HG02798 (cell line): ENCODE data around the gene KDM4B.

Source experiments
- ATAC-seq: cut with Tn5 transposase; IDR thresholded peaks from one replicate; pipeline ENCODE4 v1.9.1; 2021; ENCODE audit warnings: mild to moderate bottlenecking; ENCODE audit not compliant: unreplicated experiment, poor library complexity

Gene KDM4B

DNA sequence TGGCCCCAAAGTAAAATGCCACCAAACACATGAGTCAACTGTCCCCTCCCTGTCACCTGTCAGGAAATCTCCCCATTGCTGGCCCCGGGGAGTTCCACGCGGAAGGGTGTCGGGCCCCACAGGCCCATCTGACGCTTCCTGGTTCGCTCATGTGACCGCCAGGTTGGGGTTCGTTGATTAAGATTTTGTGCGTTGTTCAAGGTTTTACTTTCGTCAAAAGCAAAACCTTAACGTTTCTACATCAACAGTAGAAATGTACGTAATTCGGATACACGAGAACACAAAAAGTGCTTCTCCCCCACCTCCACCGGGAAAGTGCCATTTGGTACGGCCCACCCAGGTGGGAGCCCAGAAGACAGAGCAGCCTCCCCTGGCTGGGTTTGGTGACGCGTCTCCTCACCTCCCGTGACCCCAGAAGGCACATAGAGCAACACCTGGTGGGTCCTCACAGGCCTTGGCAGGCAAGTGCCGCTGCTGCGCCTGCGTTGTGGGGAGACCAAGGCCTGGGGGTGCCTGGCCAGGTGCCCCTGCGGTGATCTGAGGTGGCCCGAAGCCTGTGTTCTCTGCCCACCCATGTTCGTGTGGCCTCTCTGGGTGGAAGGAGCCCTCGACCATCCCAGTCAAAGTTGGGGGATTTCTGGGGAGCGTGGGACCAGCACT, 161.6 kb downstream of the KDM4B start:
- peak; percentile 45 for ATAC-seq

DNA sequence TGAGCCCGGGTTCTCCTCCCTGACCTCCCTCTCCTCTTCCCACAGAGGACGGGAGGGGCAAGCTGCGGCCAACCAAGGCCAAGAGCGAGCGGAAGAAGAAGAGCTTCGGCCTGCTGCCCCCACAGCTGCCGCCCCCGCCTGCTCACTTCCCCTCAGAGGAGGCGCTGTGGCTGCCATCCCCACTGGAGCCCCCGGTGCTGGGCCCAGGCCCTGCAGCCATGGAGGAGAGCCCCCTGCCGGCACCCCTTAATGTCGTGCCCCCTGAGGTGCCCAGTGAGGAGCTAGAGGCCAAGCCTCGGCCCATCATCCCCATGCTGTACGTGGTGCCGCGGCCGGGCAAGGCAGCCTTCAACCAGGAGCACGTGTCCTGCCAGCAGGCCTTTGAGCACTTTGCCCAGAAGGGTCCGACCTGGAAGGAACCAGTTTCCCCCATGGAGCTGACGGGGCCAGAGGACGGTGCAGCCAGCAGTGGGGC, 162.2 kb downstream of the KDM4B start:
- ATAC-seq: peak; percentile 44

DNA sequence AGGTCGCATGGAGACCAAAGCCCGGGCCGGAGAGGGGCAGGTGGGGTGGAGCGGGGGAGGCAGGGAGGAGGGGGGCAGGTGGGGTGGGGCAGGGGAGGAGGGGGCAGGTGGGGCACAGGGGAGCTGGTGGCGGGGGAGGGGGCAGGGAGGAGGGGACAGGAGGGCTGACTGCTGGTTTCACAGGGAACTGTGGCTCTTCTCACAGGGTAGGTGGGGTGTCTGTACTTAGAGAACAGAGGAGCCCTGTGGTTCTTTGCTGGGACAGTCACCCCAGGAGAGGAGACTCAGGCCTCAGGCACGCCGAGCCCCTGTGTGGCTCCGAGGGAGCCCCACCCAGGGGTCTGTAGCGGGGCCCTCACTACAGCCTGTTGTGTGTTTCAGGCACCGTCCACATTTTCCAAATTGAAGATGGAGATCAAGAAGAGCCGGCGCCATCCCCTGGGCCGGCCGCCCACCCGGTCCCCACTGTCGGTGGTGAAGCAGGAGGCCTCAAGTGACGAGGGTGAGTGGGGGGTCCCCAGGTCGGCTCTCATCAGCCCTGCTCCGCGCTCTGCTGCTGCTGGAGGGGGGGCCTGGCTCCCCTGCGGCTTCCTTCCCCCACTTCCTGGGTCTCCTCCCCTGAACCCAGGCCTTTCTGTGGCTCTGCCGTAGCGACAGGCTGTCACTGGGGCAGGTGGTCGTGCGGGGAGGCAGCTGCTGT, 162.7 kb downstream of the KDM4B start:
- no peak for ATAC-seq

DNA sequence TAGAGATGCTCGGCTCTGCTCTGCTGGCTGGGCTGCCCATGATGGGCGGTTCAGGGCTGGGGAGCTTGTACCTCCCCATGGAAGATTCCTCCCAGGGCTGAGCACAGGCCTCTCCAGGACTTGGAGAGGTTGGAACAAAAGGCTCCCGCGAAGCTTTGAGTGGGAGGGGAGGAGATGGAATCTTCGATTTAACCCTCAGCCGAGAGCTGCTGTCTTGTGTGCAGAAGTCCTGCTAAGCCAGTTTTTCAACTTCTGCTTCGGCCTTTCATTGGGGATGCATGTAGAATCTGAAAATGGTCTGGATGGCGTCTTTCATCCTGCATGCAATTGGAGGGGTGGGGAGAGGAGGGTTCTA, 163.3 kb downstream of the KDM4B start:
- no peak for ATAC-seq

DNA sequence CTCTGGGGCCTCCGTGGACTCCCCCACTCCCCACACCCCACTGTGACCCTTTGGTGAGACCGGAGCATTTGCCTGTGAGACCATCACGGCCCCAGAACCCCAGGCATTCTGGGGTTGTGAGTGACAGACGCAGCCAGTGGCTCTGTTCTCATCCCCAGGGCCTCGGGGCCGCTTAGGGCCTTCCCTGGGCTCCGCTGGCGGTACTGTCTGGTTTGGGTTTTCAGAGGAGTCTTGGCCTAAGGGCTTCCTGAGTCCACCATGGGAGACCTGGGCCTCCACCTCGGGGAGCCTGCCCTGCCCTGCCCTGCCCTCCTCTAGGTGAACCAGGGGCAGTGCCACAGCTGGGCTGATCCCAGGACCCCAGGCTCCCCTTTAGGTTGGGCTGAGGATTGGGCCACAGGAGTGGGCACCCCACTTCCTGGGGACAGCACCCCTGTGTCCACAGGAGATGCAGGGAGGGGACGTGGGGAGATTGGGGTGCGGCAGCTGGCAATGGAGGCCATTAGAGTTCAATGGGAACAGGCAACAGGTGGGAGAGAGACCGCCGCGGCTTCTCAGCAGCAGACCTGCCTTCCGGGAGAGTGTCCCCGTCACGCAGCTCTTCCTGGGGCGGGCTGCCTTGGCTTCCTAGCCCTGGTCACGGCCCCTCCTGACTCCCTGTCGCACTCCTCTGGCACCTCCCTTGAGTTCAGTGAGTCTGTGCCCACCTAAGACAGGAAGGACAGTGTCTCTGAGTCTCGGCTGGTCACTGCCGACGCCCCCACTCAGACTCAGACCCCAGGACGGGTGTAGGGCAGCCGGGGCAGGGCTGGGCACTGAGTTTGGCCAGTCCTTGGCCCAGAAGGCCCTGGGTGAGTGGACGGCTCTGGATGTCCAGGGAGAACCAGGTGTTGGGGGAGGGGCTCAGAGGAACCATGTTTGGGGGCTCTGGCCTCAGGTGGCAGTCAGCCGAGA, 164.1 kb downstream of the KDM4B start:
- ATAC-seq: no peak

DNA sequence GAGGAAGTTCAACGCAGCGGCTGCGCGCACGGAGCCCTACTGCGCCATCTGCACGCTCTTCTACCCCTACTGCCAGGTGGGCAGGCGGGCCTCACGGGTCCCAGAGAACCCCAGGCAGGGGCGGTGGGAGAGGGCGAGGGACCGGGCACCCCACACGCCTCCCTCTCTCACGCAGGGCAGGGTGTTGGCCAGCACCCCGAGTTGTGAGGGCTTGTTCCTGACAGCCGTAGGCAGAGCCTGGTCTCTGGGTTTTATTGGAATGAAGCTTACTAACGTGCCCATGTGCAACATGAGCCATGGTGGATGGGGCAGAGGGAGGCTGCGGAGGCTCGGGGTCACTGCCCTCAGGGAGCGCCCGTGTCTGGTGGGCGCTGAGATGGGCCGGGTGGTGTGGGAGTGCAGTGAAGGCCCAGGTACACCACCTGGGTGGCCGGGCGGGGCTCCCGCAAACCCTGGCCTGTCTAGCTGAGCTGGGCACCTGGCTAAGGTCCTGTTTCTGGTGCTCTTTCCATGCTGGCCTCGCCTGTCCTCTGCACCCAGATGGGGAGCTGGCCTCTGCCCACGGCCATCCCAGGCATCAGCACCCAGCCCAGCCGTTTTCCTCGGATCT, 165.2 kb downstream of the KDM4B start:
- no peak for ATAC-seq

DNA sequence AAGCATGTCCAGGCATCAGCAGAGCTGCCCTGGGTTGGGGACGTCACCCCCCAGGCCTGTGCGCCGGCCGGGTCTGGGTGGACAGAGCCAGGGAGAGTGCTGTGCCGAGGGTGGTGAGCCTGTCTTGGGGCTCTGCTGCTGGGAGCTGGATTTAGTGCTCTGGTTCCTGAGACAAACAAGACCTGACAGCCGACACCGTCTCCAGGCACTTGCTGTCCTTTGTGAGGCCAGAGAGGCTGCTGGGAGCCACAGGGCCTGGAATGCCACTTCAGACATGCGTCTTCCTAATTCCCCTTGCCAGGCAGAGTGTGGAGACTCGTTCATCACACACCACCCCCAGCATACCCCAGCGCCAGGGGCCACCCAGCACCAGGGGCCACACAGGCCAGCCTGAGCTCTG, 165.8 kb downstream of the KDM4B start:
- ATAC-seq: no peak

DNA sequence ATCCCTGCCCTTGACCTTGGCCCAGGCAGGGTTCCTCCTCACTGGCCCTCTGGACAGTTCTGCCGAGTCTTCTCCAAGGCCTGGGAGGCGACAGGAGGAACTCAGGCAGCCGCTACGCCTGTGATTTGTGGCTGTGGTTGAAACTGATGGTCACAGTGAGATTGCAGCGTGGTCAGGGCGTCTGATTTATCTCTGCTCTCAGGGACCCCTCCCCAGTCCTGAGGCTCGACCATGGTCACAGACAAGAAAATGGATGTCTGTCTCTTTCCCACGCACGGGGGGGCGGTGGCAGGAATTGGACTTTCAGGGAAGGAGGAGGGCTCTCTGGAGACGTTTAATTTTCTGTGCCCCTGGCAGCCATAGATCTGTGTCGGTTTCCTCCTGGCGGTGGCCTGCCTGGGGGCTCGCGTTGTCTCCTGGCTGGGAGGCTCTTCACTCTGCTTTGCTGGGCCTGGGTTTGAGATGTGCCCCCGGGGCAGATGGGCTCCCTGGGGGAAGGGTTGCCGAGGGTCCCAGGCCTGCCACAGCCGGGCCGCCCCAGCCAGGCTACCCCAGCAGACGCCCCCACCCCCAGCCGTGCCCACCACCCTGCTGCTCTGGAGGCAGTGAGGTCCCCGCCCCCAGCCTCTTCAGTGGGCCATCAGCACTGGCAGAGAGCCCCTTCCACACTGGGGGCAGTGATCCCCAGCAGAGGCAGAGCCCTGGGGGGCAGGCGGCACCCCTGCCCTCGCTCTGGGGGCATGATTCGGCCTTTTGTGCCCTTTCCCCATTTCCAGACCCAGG, 167.4 kb downstream of the KDM4B start:
- no peak for ATAC-seq

DNA sequence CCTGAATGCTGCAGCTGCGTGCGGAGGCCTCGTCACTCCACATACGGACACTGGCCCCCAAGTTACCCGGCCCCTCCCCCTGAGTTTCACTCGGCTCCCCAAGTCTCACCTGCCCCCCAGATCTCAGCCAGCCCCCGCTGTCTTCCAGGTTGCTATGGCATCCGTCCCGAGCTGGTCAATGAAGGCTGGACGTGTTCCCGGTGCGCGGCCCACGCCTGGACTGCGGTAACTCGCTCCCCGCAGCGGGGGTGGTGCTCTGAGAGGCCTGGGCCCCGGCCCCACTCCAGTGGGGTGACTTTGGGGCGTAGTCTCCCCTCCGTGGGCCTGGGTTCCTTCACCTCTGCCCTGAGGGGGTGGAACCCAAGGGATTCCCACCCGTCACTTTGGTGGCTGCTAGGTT, 168.2 kb downstream of the KDM4B start:
- no peak for ATAC-seq

DNA sequence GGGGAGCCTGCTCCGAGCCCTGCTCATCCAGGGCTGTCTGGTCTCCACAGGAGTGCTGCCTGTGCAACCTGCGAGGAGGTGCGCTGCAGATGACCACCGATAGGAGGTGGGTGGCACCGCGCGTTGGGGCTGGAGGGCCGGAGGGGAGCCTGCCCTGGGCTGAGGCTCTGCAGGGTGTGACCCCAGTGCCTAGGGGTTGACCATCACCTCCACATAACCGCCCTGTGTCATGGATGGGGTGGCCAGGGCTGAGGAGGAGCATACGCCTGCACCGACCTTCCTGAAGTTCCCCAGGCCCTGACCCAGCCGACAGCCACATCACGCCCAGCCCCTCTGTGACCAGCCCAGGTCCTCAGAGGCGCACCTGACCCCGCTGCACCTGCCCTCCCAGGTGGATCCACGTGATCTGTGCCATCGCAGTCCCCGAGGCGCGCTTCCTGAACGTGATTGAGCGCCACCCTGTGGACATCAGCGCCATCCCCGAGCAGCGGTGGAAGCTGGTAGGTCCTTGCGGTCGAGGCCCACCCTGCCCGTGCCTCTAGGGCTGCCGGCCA, 168.7 kb downstream of the KDM4B start:
- no peak for ATAC-seq

DNA sequence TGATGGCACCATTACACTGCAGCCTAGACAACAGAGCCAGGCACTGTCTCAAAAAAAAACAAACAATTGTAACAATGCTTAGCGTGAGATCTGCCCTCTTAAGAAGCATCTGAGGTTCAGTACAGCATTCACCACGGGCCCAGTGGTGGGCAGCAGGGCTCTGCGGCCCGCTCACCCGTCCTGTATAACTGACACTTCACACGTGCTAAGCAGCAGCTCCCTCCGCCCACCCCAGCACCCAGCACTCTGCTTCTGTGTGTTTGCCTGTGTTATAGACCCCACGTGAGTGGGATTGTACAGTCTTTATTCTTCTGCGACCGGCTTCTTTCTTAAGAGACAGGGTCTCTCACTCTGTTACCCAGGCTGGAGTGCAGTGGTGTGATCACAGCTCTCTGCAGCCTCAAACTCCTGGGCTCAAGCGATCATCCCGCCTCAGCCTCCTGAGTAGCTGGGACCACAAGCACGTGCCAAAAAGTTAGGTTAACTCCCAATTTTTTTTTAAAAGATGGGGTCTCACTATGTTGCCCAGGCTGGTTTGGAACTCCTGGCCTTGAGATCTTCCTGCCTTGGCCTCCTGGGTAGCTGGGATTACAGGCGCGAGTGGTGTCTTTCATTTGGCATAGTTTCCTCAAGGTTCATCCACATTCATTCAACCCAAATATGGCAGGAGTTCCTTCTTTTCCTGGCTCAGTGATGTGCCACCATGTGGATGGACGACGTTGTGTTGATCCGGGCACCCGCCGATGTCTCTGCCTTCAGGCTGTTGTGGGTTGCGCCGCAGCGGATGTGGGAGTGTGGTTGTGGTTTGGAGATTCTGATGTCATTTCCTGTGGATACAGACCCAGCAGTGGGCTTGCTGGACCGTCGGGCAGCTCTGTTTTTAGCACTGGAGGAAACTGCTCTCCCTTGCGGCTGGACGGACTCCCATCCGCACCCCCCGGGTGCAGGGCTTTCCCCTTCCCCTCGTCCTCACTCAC, 170.0 kb downstream of the KDM4B start:
- peak; percentile 53 for ATAC-seq

DNA sequence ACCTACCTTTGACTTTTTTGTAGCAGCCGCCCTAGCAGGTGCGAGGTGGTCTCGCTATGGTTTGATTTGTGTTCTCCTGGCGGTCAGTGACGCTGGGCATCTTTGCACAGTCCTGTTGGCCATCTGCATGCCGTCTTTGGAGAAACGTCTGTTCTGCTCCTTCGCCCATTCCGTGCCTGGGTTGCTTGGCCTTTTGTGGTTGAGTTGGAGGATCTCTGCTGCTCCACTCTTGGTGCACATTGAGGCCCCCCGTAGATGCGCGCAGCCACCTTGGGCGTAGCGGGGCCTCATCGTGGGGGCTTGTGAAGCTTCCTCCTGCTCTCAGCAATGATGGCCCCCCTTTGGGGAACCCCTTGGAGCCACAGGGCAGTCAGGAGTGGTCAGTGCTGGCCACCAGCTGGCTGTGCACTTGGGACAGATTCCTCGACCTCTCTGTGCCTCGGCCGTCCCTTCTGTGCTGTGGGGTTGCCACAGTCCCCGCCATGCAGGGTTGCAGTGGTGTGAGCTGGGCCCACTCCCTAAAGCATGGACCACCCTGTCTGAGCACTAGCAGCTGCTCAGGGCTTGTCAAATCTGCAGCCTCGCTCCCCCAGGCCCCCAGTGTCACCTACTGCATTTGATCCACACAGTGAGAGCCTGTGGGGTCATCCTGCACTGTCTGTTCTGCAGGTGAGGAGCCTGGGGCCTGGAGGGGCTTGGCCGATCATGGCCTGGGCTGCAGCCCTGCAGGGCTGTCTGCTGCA, 170.8 kb downstream of the KDM4B start:
- ATAC-seq: no peak

DNA sequence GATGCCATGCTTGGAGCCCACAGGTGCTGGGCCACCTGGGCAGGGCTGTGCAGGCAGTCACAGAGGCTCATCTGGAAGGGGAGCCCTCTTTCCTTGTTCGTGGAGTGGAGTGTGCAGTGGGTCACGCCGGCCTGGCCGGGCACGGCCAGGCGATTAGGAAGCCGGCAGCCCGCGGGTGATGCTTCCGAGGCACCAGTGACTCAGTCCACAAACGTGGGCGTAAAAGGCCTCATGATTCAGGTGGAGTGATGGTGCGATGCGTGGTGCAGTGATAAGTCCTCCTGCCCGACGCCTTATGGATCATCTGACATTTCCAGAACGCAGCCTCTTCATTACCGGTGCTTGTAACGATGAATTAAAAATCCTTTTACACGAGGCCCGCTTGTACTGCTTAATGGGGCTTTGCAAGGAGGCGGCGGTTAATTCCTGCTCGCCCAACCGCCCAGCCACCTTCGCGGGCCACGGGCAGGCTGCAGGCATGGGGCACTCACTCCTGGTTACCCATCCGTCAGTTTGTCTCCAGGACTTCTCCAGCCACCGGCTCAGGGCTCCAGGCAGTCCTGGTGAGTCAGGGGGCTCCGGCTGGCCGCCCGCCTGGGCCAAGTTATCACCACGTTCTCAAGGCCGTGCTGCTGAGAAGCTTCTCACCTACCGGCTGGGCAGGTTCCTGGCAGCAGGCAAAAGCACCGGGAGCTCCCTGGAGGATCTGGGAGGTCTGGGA, 172.4 kb downstream of the KDM4B start:
- ATAC-seq: no peak

DNA sequence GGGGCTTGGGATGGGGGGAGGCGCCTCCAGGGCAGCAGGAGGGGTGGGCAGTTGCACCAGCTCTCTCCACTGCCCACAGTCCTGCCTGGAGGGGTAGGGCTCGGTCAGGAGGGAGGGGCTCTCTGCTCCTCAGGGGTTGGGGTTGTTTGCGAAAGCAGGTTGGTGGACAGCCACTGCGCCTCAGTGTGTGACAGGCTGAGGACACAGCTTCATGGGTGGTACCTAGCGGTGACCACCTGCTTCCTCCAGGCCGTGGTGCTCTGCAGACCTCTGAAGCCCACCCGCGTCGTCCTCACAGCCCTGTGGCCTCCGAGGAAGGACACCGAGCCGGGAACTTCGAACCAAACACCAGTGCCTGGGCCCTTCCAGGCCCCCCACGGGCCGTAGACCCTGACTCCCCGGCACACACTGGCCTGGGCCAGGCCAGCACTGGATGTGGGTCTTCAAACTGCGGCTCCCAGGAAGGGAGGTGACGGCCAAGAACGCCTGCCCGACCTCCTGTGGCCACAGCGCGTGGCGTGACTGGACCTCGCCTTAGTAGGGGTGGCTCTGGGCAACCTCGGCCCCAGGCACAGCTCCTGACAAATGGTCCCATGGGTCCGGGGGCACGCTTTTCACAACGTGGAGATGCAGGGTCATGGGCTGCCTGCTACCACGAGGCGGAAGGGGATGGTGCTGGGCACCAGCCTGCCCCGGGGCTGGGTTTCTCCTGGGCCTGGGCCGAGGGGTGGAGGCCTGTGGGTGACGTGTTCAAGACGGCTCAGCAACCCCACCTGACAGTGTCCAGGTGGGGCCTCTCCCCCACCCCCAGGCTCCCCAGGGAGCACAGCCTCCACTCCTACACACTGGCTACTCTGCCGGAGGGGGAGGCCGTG, 173.2 kb downstream of the KDM4B start:
- no peak for ATAC-seq

DNA sequence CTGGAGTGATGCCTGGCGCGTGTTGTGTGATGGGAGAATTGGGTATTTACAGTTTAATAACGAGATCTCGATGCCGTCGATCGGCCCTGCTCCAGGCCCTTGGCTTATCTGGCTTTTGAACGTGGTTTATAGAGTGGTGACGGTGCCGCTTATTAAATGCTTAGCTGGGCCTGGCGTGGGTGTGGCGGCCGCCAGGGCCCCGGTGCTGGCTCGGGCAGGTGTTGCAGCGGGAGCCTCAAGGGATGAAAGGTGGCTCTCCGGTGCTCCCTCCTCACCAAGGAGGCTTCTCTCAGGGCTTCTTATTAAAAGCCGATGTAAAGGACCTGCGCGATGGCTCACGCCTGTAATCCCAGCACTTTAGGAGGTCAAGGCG, 173.8 kb downstream of the KDM4B start:
- no peak for ATAC-seq
